Upper lobe of right lung (tissue), 1 donor: Measurements from ENCODE around the gene KCNS1. TPM values are rescaled to one million over a fixed set of nuclear protein-coding genes. Genes with fewer than 3 reads are reported as not detected.

Source experiments
- ATAC-seq: fragments of 200-7000 bp; cut with Tn5 transposase; one replicate; pipeline ENCODE4 v1.9.1; 2020; ENCODE audit warnings: mild to moderate bottlenecking, moderate library complexity
- DNase-seq: peaks from one replicate; pipeline ENCODE4 v3.0.0-alpha.2; 2020
- H3K27ac ChIP-seq: fragments of 200-600 bp; one replicate; pipeline ENCODE4 v1.8.0; 2022
- H3K27me3 ChIP-seq: fragments of 200-600 bp; one replicate; pipeline ENCODE4 v1.8.0; 2022; ENCODE audit warnings: mild to moderate bottlenecking
- H3K36me3 ChIP-seq: fragments of 200-600 bp; one replicate; pipeline ENCODE4 v1.8.0; 2022
- H3K4me1 ChIP-seq: fragments of 200-600 bp; one replicate; pipeline ENCODE4 v1.8.0; 2022
- H3K4me3 ChIP-seq: fragments of 200-600 bp; one replicate; pipeline ENCODE4 v1.8.0; 2022; ENCODE audit warnings: mild to moderate bottlenecking
- H3K9me3 ChIP-seq: fragments of 200-600 bp; one replicate; pipeline ENCODE4 v1.8.0; 2022
- intact Hi-C: fragments of 100-400 bp; cut with DNase I; formaldehyde crosslinking; loops from one replicate; pipeline ENCODE4 v1.11.0; 2022
- total RNA-seq: library from RNA; stranded (reverse); fragmentation: NEBNext Ultra II Directional; extraction: Animal tissue kit (Norgen Biotek cat#: 25700); gene quantifications from one replicate; pipeline ENCODE4 v1.2.1, GENCODE V29; 2021
- TF ChIP-seq, protein P1 (sequence below): fragments of 200-600 bp; IDR thresholded peaks from one replicate; pipeline ENCODE4 v1.8.0; 2022; ENCODE audit warnings: antibody characterized with exemption
- donor health status: DM: no; HTN: yes; CAD: no; lungs with severe emphysema.

Gene KCNS1
- total RNA-seq, 1 donor from 2014 or later = 1.6 TPM

DNA sequence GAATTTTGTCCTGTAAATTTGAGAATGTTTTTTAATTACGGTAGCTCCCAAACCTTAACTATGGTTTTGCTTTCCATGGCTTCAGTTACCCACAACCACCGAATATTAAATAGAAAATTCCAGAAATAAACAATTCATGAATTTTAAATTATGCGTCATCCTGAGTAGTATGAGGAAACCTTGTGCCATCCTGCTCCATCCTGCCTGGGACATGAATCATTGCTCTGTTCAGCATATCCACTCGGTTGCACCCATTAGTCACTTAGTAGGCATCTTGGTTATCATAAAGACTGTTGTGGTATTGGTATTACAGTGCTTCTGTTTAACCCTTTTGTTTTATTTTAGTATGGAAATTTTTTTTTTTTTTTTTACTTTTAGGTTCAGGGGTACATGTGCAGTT lies 39.7 kb downstream of the KCNS1 start:
- Histone ChIP-seq H3K4me1 (no peaks in the 10 kb centered on the region), H3K27ac (no peak overlapping the region), H3K9me3 (no peaks in the 10 kb centered on the region), H3K4me3 (no peak overlapping the region), H3K27me3 (no peaks in the 10 kb centered on the region), H3K36me3 (peaks cover 15% of the 10 kb centered on the region)
- no peak for ATAC-seq
- intact Hi-C loops = no loop called here
- TF ChIP-seq, protein P1, sequence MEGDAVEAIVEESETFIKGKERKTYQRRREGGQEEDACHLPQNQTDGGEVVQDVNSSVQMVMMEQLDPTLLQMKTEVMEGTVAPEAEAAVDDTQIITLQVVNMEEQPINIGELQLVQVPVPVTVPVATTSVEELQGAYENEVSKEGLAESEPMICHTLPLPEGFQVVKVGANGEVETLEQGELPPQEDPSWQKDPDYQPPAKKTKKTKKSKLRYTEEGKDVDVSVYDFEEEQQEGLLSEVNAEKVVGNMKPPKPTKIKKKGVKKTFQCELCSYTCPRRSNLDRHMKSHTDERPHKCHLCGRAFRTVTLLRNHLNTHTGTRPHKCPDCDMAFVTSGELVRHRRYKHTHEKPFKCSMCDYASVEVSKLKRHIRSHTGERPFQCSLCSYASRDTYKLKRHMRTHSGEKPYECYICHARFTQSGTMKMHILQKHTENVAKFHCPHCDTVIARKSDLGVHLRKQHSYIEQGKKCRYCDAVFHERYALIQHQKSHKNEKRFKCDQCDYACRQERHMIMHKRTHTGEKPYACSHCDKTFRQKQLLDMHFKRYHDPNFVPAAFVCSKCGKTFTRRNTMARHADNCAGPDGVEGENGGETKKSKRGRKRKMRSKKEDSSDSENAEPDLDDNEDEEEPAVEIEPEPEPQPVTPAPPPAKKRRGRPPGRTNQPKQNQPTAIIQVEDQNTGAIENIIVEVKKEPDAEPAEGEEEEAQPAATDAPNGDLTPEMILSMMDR = no peak
- DNase-seq = no peak

DNA sequence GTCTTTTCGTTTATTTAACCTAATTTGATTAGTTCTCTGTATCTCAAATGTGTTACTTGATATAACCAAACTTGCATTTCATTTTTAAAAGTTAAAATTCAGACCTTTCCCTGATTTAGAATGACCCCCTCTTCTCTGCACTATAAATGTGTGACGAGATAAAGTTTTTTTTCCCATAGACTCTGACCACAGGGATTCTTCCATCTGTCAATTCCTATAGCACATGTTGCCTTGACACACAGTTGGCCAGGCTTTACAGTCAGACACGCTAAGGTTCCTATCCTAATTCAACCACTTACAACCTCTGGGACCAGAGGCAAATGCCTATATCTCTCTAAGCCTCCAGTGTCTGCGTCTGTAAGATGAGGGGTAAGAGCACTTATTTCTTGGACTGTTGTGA lies 40.6 kb downstream of the KCNS1 start:
- DNase-seq = no peak
- H3K9me3 ChIP-seq = no peaks in the 10 kb centered on the region
- TF ChIP-seq, protein P1 = no peak
- no peaks in the 10 kb centered on the region for H3K27me3 ChIP-seq
- no peak overlapping the region for H3K27ac ChIP-seq
- ATAC-seq = no peak
- H3K36me3 ChIP-seq = peaks cover 15% of the 10 kb centered on the region
- no peak overlapping the region for H3K4me3 ChIP-seq
- intact Hi-C loops = no loop called here
- H3K4me1 ChIP-seq = no peaks in the 10 kb centered on the region

DNA sequence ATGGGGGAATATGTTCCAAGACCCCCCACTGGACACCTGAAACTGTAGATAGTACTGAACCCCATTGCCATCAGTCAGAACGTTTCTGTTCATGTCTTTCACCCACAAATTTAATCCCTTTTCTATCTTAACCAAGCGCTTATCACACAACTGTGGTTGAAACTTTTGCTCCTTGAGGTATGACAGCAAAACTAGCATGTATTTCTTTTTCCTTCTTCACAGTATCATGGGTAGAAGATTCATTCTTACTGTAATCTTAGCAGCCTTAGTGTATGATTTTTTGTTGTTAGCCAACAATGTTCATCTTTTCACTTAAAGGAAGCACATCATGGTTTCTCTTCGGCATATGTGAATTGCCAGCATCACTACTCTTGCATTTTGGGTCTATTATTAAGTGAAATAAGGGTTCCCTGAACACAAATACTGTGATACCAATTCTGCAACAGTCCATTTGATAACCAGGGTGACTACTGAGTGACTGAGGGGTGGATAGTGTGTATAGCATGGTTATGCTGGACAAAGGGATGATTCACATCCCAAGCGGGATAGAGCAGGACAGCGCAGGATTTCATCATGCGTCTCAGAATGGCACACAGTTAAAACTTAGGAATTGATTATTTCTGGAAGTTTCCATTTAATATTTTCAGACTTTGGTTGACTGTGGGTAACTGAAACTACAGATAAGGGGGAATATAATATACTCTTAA lies 41.8 kb downstream of the KCNS1 start:
- Histone ChIP-seq H3K4me3 (no peak overlapping the region), H3K9me3 (no peaks in the 10 kb centered on the region), H3K27me3 (no peaks in the 10 kb centered on the region), H3K27ac (no peak overlapping the region), H3K4me1 (no peaks in the 10 kb centered on the region), H3K36me3 (peaks cover 18% of the 10 kb centered on the region)
- DNase-seq = no peak
- ATAC-seq = no peak
- intact Hi-C loops = no loop called here
- TF ChIP-seq, protein P1 = no peak

DNA sequence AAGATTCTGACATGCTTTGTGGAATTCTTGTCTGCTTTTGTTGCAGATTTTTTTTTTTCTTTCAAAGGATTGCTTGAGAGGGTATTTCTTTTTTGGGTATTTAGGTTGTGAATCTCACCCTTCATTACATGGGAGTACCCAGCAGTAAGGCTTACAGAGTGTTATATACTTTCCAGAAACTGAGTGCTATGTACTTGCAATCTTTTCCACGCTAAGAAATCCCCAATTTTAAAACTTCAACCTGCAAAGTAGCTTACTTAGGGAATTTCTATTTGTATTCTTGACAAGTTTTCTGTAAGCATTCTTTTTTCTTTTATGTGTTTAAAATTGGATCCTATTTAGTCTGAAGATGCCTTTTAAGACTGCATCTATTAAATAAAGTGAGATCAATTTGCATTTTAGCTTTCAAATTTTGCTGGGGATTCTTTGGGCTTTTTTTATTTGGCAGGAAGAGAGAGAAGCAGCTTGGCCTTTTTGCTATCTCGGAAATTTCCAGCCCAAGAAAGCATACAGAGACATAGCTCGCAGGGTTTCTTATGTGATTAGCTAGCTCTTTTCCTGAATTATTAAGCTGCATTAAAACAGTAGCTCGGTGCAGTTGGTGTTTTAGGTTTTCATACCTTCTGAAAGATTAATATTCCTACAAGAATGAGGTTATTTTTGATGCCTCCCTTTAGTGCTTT lies 42.6 kb downstream of the KCNS1 start:
- ATAC-seq = no peak
- Histone ChIP-seq H3K9me3 (no peaks in the 10 kb centered on the region), H3K4me3 (no peak overlapping the region), H3K27ac (no peak overlapping the region), H3K4me1 (peaks cover 7% of the 10 kb centered on the region), H3K36me3 (peaks cover 23% of the 10 kb centered on the region), H3K27me3 (no peaks in the 10 kb centered on the region)
- TF ChIP-seq, protein P1 = no peak
- intact Hi-C loops = no loop called here
- no peak for DNase-seq

DNA sequence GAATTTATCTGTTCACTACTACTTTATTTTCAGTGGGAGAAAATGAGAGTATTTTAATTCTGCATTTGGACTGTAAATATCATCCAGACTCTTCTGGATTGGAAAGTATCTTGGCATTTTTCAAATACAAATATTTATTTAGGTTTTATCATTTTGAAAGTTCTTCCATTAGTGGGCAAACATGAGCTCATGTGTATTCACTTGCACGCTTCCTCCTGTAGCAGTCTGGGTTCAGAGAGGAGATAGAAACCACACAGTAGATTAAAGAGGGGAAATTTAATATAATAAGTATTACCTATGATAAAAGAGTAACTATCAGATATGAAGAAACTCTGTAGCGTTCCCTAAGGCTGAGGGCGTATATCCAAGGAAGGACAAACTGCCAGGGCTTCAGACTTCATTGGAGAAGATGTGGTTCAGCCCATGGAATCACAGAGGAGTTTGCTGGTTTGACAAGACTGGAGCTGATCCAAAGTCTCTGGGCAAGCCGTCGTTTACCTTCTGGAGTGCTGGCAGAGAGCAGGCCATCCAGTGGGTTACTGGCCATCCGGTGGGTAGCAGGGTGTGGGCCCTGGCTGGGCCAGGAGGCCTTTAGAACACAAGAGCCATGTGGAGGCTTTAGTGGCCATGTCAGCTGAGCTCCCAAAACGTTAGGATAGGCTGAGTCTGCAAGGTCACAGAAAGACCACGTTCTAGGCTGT lies 44.3 kb downstream of the KCNS1 start:
- Histone ChIP-seq H3K9me3 (no peaks in the 10 kb centered on the region), H3K27ac (no peak overlapping the region), H3K4me3 (no peak overlapping the region), H3K36me3 (peaks cover 23% of the 10 kb centered on the region), H3K4me1 (peaks cover 22% of the 10 kb centered on the region), H3K27me3 (no peaks in the 10 kb centered on the region)
- no peak for ATAC-seq
- no peak for DNase-seq
- TF ChIP-seq, protein P1 = no peak
- intact Hi-C loops = no loop called here
